ENCODE results near the gene CMSS1. TPM values are rescaled to one million over a fixed set of nuclear protein-coding genes. Genes with fewer than 3 reads are reported as not detected.

CMSS1 gene
- total RNA-seq, 1 experiment from 2014 or later: 98.6 TPM

- intact Hi-C loops (cut with micrococcal nuclease; ENCODE audit: unreplicated experiment): no loop called here
- POLR2A ChIA-PET (ENCODE audit: low non-redundant PET): no interaction called here
- Histone ChIP-seq H3K9me3 (ENCODE audit: low read depth, low read length, poor library complexity, severe bottlenecking) (no peaks in the 10 kb centered on the region), H3K4me1 (ENCODE audit: insufficient read depth, low read length, poor library complexity, severe bottlenecking) (peaks cover 9% of the 10 kb centered on the region), H3K36me3 (ENCODE audit: insufficient read depth, low read length, poor library complexity, severe bottlenecking) (no peaks in the 10 kb centered on the region), H3K27me3 (replicated peaks; ENCODE audit: insufficient read depth, low read depth, low read length, poor library complexity) (no peaks in the 10 kb centered on the region), H3K4me3 (ENCODE audit: low read depth, low read length, poor library complexity, severe bottlenecking) (no peak overlapping the region), H3K27ac (ENCODE audit: low read depth, low read length, poor library complexity, severe bottlenecking) (no peak overlapping the region)
- no TSS peak for BruUV-seq (replicated peaks)
- DNase-seq (ENCODE audit: low spot score): no peak
- TF ChIP-seq, protein P1, sequence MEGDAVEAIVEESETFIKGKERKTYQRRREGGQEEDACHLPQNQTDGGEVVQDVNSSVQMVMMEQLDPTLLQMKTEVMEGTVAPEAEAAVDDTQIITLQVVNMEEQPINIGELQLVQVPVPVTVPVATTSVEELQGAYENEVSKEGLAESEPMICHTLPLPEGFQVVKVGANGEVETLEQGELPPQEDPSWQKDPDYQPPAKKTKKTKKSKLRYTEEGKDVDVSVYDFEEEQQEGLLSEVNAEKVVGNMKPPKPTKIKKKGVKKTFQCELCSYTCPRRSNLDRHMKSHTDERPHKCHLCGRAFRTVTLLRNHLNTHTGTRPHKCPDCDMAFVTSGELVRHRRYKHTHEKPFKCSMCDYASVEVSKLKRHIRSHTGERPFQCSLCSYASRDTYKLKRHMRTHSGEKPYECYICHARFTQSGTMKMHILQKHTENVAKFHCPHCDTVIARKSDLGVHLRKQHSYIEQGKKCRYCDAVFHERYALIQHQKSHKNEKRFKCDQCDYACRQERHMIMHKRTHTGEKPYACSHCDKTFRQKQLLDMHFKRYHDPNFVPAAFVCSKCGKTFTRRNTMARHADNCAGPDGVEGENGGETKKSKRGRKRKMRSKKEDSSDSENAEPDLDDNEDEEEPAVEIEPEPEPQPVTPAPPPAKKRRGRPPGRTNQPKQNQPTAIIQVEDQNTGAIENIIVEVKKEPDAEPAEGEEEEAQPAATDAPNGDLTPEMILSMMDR (conservative IDR thresholded peaks at IDR 0.05; ENCODE audit: low read depth, low read length): no peak
- TF ChIP-seq EZH2 (IDR thresholded peaks at IDR 0.05; ENCODE audit: borderline replicate concordance, low read depth, low read length, poor library complexity, severe bottlenecking): no peak
- CTCF ChIA-PET: no interaction called here
Measured at GRCh38 chr3:99881121-99881524, 63.5 kb downstream of the CMSS1 start.

GRCh38 chr3:99882436-99883137 is 64.9 kb downstream of the CMSS1 start:
- Histone ChIP-seq H3K4me1 (ENCODE audit: insufficient read depth, low read length, poor library complexity, severe bottlenecking) (peaks cover 5% of the 10 kb centered on the region), H3K27ac (ENCODE audit: low read depth, low read length, poor library complexity, severe bottlenecking) (no peak overlapping the region), H3K9me3 (ENCODE audit: low read depth, low read length, poor library complexity, severe bottlenecking) (no peaks in the 10 kb centered on the region), H3K36me3 (ENCODE audit: insufficient read depth, low read length, poor library complexity, severe bottlenecking) (no peaks in the 10 kb centered on the region), H3K4me3 (ENCODE audit: low read depth, low read length, poor library complexity, severe bottlenecking) (no peak overlapping the region), H3K27me3 (replicated peaks; ENCODE audit: insufficient read depth, low read depth, low read length, poor library complexity) (no peaks in the 10 kb centered on the region)
- BruUV-seq (replicated peaks): no TSS peak
- CTCF ChIA-PET: no interaction called here
- no peak for TF ChIP-seq EZH2 (IDR thresholded peaks at IDR 0.05; ENCODE audit: borderline replicate concordance, low read depth, low read length, poor library complexity, severe bottlenecking)
- TF ChIP-seq, protein P1 (conservative IDR thresholded peaks at IDR 0.05; ENCODE audit: low read depth, low read length): no peak
- intact Hi-C loops (cut with micrococcal nuclease; ENCODE audit: unreplicated experiment): no loop called here
- POLR2A ChIA-PET (ENCODE audit: low non-redundant PET): no interaction called here
- no peak for DNase-seq (ENCODE audit: low spot score)

DNA sequence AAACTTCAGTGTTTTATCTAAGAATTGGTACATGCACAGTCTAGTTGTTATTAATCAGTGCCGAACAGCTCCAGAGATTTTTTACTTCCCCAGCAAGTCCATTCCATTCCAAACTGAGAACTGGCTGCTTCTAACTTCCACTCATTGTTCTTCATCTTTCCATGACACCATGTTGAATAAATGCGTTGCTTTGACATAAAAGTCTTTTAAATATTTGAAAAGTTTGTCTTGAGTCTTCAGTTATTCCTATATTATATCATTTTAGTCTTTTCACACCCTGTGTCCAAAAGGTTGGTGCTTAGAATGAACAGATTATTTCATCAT is 65.4 kb downstream of the CMSS1 start:
- ChIA-PET POLR2A (ENCODE audit: low non-redundant PET) (no interaction called here), CTCF (no interaction called here)
- H3K27me3 ChIP-seq (replicated peaks; ENCODE audit: insufficient read depth, low read depth, low read length, poor library complexity): no peaks in the 10 kb centered on the region
- no TSS peak for BruUV-seq (replicated peaks)
- intact Hi-C loops (cut with micrococcal nuclease; ENCODE audit: unreplicated experiment): no loop called here
- no peak for DNase-seq (ENCODE audit: low spot score)
- H3K27ac ChIP-seq (ENCODE audit: low read depth, low read length, poor library complexity, severe bottlenecking): no peak overlapping the region
- no peak overlapping the region for H3K4me3 ChIP-seq (ENCODE audit: low read depth, low read length, poor library complexity, severe bottlenecking)
- H3K4me1 ChIP-seq (ENCODE audit: insufficient read depth, low read length, poor library complexity, severe bottlenecking): peaks cover 5% of the 10 kb centered on the region
- H3K9me3 ChIP-seq (ENCODE audit: low read depth, low read length, poor library complexity, severe bottlenecking): no peaks in the 10 kb centered on the region
- H3K36me3 ChIP-seq (ENCODE audit: insufficient read depth, low read length, poor library complexity, severe bottlenecking): no peaks in the 10 kb centered on the region
- no peak for TF ChIP-seq EZH2 (IDR thresholded peaks at IDR 0.05; ENCODE audit: borderline replicate concordance, low read depth, low read length, poor library complexity, severe bottlenecking)
- TF ChIP-seq, protein P1 (conservative IDR thresholded peaks at IDR 0.05; ENCODE audit: low read depth, low read length): no peak

Data from A673 (cell line).